HuH-7 (cell line): ENCODE data around the gene CCDC30.
A peak's percentile ranks its signal among the peaks of the same experiment; 100 is the strongest.

Experiments
- DNase-seq: peaks from one replicate; pipeline ENCODE4 v3.0.0; 2011; ENCODE audit warnings: low spot score

Gene CCDC30

DNA sequence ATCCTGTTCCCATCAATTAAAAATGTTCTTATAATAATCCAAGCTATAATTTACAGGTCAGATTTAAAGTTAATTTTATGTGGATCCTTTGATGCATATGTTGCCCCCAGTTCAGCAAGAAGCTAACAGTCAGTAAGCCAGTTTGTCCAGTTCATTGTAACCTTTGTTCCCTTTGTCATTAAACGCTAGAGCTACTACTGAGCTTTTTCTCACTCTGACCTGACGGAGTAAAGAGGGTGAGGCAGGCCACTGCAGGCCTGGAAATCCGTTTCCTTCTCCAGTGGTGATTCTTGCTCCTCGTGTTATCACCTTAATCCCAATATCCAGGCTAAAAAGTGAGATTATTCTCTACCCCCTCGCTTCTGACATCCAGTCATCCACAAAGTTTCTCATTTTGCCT lies 229.4 kb downstream of the CCDC30 start:
- DNase-seq: peak; percentile 23

DNA sequence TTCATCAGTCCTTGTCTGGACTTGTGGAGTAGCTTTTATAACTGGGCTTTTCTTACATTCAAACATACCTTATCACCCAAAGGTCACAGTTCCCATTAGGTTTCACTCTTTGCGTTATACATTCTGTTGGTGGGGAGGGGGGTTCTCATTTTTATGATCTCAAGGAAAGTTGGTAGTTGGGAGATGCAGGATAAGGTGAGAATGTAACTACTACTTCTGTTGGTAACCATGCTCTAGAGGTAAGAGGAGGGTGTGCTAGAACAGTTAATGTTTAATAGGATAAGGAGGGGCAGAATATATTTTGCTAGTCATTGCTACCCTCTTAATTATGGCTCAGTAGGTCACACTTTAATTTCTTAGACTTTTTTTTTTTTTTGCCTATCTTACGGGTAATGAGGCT lies 229.8 kb downstream of the CCDC30 start:
- no peak for DNase-seq

DNA sequence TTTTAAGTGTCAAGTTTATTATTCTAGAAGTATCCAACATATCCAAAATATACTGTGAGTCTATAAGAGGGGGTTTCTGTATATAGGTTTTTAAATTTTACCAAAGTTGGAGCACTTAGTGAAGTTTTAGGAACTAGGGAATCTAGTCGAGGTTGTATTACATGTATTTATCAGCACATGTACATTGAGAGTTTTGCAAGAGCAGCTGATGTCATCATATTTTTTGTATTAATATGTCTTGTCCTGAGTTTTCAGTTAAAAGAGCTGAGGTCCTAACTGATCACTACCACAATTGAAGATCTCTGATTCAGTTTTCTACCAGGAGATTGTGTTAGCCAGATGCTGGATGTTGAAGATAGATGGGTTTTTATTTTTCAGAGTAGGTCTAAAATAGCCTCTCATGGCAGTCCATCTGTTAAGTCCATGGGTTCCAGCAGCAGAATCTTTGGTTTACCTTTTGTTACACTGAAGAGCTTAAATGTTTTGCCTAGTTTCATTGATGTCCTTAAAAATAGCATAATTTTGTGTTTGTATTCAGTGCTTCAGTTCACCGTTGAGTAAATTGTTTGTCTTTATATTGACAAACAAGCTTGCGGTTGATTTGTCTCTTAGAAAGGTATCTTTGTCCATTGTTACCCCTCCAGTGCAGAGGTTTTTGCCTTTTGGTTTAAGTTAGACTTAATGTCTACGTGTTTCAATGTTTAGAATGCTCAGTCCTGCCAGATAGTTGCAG lies 235.2 kb downstream of the CCDC30 start:
- DNase-seq: no peak

- DNase-seq: no peak
These were observed 236.9 kb downstream of the CCDC30 start for GRCh38 chr1:42700006-42700405.

DNA sequence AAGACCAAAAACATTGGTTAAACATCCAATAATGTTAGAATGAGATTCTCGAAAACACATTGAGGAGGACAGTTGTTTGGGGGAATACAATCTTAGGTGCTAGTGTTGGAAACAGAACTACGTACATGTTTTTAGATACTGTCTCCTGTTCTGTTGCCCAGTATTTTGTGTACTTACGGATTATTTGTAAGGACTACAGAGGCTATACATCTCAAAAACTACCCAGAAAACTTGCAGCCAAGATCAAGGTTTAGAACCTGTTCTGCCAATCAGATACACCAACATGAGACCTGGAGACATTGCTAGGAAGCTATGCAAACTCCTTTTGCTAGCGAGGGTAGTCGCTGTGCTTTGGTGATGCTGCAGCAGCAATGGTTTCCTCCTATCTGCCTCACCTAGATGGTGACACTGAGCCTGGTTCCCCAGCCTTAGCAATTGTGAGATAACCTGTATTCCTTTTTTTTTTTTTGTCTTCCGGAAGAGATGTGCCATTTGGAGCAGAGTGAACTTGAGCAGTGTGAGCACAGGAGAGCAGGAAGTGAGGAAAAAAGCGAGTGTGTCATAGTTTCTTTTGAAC lies 240.9 kb downstream of the CCDC30 start:
- no peak for DNase-seq
